ENCODE results near the gene RLN2.
"Not testable (repeated sequence)": the region's sequence is repeated elsewhere in the genome, so short reads cannot be mapped to it uniquely, and the experiment has no call there.

The RLN2 gene, protein sequence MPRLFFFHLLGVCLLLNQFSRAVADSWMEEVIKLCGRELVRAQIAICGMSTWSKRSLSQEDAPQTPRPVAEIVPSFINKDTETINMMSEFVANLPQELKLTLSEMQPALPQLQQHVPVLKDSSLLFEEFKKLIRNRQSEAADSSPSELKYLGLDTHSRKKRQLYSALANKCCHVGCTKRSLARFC

DNA sequence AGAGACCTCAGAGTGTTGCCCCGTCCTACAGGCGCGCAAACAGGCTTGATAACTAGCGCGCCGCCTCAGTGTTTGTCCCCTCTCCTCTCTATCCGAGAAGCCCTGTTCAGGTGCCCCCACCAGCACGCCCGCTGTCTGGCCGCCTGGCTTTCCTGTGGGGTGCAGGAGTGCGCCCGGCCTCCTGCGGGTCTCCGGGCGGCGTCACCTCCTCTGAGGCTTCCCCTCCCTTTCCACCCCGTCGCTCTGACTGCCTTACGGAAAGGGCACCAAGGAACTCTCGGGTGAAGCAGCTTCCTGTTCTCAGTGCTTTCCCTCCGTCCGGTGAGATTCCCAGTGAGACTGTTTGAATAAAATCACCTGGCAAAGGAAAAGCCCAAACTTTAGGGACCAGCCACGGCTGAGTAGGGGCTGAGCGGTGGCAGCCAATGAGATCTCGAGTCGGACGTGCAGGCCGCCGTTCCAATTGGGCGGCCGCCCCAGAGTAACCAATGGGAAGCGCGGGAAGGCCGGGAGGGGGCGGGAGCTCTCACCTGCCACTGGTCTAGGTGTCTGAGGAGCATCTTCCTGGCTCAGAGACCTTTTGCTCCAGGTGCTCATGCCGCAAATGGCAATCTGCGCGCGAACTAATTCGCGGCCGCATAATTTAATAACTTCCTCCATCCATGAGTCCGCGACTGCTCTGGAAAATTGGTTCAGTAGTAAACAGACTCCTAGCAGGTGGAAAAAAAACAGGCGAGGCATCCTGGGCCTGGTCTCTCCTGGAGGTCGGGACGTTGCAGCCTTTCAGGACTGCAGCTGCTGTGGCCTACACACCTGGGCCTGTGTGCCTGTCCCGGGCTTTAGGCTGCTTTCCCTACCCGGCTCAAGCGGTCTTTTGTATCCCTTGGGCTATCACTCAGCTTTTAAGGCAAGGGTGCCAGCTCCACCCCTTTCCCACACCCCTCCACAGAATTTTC is at the start of gene RLN2:
Gene RLN2, minus strand, starts transcription at position 877 of the 956 bp plus-strand sequence. Its CDS starts 136 bp downstream, at position 741.
- not testable (repeated sequence) for DNase-seq

DNA sequence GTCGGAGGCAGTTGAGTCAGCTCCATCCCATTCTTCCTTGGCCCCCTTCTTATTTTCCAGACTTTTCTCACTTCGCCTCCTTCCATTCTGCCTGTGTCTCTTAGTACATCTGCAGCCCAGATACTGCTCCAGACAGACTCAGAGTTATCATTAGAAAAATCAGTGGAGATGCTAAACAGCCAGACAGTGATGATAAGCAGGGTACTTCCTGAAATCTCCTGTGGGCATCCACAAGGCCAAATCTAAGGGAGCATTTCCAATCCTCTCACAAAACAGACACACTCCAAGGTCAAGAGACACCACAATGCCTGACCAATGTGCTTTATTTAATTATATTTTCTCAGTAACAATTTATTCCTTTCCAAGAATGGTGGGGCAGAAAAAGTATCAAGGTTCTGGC is 49.7 kb upstream of the RLN2 start:
- DNase-seq = no peak

DNA sequence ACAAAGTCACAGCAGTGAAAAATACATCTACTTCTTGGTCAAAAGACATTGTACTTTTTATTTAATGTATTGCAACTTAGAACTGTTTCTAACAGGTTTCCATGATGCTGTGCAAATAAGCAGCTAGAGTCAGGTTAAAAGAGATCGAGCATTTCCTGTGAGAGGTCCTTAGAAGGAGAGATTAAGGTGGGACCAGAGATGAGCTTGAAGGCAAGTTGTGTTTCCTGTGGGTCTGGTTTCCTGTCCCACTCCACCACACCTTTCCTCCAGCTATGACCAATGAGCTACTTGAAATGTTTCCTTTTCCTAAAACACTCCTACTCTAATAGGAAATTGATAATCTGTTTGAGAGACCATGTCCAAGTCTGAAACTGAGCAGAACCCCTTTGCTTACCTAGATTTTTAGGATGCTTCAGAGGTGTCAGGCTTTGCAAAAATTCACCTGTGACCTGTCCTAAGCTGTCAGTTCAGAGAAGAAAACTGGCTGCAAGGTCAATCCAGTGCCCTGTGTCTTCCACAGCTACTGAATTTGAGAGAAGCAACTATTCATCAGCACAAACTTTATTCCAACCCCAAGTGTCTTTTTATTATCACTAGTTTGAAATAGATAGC is 48.2 kb upstream of the RLN2 start:
- DNase-seq = no peak

DNA sequence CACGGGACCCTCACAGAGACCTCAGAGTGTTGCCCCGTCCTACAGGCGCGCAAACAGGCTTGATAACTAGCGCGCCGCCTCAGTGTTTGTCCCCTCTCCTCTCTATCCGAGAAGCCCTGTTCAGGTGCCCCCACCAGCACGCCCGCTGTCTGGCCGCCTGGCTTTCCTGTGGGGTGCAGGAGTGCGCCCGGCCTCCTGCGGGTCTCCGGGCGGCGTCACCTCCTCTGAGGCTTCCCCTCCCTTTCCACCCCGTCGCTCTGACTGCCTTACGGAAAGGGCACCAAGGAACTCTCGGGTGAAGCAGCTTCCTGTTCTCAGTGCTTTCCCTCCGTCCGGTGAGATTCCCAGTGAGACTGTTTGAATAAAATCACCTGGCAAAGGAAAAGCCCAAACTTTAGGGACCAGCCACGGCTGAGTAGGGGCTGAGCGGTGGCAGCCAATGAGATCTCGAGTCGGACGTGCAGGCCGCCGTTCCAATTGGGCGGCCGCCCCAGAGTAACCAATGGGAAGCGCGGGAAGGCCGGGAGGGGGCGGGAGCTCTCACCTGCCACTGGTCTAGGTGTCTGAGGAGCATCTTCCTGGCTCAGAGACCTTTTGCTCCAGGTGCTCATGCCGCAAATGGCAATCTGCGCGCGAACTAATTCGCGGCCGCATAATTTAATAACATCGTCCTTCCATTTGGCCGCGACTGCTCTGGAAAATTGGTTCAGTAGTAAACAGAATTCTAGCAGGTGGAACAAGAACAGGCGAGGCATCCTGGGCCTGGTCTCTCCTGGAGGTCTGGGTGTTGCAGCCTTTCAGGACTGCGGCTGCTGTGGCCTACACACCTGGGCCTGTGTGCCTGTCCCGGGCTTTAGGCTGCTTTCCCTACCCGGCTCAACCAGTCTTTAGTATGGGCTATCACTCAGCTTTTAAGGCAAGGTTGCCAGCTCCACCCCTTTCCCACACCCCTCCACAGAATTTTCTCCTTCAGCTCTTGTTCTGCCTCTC is 34.8 kb upstream of the RLN2 start, which contains the start of gene RLN1:
Gene RLN1, minus strand, starts transcription at position 885 of the 990 bp plus-strand sequence. Its CDS starts 130 bp downstream, at position 755.
- not testable (repeated sequence) for DNase-seq

DNA sequence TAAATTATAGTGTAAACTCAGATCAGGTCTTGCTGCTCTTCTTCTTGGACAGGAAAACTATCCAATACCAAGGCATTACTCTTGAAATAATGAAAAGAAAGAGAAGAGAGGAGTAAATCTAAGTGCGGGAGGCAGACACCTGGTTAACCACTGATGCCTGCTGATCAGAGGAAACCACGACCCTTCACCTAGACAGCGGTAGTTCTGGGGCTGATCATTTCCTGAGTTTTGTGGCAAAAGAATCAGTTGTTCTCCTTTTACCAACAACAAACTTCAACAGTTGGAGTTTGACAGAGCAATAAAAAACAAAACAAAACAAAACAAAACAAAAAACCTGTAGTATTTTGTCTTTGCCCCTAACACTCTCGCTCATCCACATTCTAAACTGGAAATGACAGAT is 32.2 kb upstream of the RLN2 start:
- DNase-seq = no peak

DNA sequence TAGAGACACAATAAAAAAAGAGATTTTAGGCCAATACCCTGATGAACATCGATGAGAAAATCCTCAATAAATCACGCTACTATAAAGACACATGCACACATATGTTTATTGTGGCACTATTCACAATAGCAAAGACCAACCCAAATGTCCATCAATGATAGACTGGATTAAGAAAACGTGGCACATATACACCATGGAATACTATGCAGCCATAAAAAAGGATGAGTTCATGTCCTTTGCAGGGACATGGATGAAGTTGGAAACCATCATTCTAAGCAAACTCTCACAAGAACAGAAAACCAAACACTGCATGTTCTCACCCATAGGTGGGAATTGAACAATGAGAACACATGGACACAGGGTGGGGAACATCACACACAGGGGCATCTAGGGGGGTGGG is 26.8 kb upstream of the RLN2 start:
- DNase-seq = not testable (repeated sequence)

DNA sequence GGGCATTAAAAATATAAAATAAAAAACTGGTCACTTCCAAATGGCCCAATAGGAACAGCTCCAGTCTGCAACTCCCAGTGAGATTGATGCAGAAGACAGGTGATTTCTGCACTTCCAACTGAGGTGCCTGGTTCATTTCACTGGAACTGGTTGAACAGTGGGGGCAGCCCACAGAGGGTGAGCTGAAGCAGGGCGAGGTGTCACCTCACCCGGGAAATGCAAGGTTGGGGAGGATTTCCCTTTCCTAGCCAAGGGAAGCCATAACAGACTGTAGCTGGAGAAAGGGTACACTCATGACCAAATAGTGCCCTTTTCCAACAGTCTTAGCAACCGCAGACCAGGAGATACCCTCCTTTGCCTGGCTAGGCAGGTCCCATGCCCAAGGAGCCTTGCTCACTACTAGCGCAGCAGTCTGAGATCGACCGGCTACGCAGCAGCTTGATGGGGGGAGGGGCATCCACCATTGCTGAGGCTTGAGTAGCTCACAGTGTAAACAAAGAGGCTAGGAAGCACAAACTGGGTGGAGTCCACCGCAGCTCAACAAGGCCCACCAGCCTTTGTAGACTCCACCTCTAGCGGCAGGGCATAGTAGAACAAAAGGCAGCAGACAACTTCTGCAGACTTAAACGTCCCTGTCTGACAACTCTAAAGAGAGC is 22.5 kb upstream of the RLN2 start:
- DNase-seq = no peak

DNA sequence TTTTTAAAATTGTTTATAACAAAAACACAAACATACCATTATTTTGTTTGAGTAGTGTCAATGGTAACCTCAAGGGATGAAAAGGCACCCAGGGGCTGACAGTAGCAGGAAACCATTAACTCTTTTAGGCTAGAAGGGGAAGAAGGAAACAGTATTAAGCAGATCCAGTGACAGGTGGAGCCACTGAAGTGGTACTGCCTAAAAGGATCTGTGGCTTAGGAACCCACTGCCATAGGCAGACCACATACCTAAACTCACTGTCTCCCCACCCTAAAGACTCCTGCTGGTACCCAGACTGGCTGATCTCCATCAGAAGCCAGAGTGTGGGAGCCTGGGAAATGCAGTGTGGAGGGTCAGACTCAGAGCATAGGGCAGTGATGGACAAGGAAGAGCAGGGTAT is 21.7 kb upstream of the RLN2 start:
- no peak for DNase-seq

DNA sequence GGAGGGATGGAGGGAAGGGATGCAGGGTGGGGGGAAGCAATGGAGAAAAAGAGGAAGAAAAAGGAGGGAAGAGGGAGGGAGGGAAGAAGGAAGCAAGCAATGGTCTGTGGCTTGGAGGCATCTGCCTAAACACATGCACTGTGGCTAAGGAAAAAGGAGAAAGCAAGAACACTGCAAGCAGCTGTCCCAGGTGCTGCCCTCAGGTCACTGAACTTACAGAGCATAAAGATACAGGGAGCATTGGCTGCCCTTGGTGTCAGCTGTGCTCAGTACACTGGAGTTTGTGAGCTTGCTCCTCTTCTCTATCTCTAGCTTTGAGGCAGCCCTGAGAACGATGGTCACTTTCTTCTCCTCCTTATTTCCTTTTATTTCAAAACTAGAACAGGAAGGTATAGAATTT is 17.1 kb upstream of the RLN2 start:
- not testable (repeated sequence) for DNase-seq

DNA sequence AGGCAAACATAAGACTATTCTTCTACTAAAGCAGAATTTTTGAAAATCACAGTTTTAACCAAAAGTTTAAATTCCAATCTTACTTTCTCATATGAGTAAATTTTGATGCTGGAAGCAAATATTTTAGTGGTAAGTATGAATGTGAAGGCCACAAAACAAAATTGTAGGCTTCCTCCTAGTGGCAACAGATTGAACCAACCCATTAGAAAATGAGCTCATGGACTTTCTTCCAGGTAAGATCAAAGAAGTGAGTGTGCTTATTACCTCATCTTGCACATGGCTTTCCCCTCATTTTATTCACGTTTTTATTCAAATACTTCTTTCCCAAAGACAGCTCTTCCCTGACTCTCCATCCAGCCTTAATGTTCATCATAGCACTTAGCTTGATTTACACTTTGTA is 16.5 kb upstream of the RLN2 start:
- no peak for DNase-seq

DNA sequence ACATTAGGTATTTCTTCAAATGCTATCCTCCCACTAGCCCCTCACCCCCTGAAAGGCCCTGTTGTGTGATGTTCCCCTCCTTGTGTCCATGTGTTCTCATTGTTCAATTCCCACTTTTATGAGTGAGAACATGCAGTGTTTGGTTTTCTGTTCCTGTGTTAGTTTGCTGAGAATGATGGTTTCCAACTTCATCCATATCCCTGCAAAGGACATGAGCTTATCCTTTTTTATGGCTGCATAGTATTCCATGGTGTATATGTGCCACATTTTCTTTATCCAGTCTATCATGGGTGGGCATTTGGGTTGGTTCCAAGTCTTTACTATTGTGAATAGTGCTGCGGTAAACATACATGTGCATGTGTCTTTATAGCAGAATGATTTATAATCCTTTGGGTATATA is 11.9 kb upstream of the RLN2 start:
- not testable (repeated sequence) for DNase-seq

DNA sequence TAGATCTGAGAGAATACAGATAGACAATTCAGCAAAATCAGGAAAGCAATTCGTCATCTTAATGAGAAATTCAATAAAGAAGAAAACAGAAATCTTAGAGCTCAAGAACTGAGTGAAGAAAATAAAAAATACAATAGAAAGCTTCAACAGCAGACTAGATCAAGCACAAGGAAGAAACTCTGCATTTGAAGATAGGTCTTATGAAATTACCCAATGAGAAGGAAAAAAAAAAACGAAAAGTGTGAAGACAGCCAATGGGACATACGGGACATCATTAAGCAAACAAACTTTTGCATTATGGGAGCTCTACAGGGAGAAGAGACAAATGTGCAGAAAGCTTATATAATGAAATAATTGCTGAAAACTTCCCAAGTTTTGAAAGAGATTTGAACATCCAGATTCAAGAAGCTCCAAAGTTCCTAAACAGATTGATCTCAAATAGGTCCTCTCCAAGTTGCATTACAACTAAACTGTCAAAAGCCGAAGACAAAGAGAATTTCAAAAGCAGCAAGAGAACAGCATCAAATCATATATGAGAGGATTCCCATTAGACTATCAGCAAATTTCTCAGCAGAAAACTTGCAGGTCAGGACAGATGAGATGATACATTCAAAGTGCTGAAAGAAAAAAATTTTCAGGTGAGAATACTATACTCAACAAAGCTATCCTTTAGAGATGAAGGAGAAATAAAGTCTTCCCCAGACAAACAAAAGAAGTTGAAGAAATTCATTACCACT is 10.8 kb upstream of the RLN2 start:
- no peak for DNase-seq

DNA sequence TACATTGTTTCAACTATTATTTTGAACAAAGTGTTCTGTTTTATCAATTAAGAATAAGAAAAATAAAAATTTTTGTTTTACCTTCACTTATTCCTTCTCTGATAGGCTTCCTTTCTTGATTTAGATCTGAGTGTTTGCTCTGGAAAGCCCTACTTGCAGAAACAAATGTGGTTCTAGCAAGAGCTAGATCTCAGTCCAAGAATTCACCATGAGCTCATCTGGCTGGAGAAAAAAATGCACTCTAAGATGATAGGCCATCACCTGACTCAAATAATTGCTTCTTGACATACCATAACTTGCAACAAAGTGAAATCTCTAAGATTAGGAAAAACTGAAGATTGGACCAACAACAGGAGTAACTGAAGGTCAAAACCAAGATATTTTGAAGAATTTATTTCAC is 6.3 kb upstream of the RLN2 start:
- DNase-seq = no peak

DNA sequence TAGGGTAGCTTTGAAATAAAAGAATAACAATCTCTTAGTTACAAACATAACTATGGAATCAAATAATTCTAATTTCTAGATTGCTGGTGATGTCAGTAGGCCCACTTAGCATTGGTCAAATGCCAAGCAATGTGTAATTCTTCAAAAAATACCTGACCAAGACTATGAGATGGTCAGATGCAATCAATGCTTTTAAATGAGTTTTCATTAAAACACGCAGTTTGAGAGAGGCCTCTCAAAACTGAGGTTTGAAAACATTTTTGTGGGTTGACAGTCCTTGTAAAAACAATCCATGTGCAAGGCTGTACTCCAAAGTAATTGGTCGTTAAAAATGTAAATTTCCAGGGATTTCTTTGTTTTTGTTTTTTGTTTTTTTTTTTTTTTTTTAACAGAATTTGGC is 1.2 kb upstream of the RLN2 start:
- no peak for DNase-seq

DNA sequence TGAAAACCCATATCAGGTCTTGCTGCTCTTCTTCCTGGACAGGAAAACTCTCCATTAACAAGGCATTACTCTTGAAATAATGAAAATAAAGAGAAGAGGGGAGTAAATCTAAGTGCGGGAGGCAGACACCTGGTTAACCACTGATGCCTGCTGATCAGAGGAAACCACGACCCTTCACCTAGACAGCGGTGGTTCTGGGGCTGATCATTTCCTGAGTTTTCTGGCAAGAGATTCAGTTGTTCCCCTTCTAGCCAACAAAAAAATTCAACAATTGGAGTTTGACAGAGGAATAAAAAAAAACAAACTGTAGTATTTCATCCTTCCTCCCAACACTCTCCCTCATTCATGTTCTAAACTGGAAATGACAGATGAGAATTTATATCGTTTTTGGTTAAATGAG is 3.0 kb downstream of the RLN2 start:
- no peak for DNase-seq

DNA sequence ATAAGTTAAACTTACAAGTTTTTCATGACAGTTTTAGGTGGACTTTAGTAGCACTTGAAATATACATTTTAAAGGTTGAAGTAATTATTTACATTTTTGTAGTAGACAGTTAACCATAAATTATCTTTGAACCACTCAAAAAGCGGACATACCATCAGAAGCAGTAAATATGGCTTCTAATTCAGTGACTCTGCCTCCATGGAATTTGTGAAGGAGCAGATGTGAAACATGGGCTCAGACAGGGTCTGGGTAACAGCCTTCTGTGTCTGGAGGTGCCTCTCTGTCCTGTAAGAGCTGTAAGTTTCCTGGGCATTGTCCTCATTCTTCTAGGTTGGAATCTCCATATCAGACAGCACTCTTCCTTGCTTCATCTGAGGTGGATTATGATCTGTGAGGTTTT is 12.4 kb downstream of the RLN2 start:
- DNase-seq = no peak

DNA sequence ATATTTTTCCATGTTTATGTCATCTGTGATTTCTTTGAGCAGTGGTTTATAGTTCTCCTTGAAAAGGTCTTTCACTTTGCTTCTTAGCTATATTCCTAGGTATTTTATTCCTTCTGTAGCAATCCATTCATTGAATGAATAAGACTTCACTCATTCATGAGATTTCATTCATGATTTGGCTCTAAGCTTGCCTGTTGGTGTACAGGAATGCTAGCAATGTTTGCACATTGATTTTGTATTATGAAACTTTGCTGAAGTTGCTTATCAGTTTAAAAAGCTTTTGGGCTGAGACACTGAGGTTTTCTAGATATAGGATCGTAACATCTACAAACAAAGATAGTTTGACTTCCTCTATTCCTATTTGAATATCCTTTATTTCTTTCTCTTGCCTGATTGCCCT is 15.9 kb downstream of the RLN2 start:
- no peak for DNase-seq

DNA sequence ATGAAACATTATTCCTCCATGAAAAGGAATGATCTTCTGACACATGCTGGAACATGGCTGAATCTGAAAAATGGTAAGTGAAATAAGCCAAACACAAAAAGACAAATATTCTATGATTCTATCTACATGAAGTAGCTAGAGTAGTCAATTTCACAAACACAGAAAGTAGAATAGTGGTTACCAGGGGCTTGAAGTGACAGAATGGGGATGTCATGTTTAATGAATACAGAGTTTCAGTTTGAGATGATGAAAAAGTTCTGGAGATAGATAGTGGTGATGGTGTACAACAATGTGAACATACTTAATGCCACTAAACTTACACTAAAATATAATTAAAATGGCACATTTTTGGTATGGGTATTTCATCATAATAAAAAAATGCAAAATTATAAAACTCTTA is 18.3 kb downstream of the RLN2 start:
- DNase-seq = no peak

DNA sequence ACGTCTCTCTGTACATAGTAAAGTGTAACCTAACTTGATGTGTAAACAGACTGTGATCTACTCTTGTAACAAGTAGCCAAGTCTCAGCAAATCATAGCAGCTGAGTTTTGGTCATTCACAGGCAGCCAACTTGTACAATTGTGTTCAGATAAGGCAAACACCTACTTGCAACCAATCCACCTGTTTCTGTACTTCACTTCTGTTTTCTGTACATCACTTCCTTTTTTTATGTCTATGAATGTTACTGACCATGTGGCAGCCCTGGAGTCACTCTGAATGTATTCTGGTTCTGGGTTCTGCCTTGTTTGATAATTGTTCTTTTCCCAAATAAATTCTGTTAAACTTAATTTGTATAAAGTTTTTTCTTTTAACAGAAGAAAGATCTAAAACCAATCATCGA is 26.0 kb downstream of the RLN2 start:
- no peak for DNase-seq

DNA sequence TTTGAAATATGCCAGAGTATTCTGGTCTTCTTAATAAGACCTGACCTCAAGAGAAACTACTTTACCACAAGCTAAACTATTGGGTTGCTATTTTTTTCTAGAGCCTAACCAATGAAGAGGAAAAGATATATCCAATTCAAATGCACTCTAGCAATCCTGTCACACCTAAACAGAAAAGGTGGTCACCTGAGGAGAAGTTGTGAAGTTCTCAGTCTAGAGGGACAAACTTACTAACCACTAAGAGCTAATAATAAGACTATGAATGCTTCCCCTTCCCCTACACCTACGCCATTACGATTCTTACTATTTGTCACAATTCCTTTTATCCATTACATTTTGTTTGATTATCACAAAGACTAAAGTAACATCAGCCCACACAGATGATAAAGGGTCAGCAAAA is 29.7 kb downstream of the RLN2 start:
- DNase-seq = no peak

DNA sequence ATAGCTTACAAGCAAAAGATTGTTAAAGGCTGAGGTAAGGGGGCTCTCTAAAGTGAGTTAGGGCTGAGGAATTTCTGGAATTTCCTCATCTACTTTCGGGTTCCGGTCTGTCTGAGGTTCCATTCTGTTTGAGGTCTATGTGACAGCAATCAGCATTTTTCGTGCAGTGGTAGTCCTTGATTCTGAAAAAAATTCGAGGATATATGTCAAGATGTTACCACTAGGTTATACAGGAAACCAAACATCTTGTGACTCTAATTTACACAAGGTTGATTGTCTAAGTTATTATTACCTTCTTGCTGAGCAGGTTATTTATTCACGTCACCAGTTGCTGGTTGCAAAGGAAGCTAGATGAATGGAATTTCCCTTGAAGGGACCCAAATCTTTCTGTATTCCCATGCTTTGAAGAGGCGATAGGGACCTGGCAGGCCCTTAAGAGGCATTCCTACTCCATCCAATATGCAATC is 35.2 kb downstream of the RLN2 start:
- no peak for DNase-seq

Measured in activated CD4-positive, CD25-positive, alpha-beta regulatory T cell (primary cell).